K562 (cell line): ENCODE measurements around the gene TM7SF2. TPM values are rescaled to one million over a fixed set of nuclear protein-coding genes. Genes with fewer than 3 reads are reported as not detected.

Experiments used
- ATF7 ChIP-seq: fragments of 450-650 bp; IDR thresholded peaks from 2 replicates; pipeline ENCODE4 v1.7.1; 2014; ENCODE audit warnings: mild to moderate bottlenecking, moderate library complexity
- CBX5 ChIP-seq: IDR thresholded peaks from 2 replicates; pipeline ENCODE4 v1.6.1; 2014; ENCODE audit warnings: low read depth, borderline replicate concordance
- DACH1 ChIP-seq: fragments of 450-650 bp; IDR thresholded peaks from 2 replicates; pipeline ENCODE4 v1.6.1; 2018; ENCODE audit not compliant: partially characterized antibody
- DIDO1 ChIP-seq: fragments of 450-650 bp; IDR thresholded peaks from 2 replicates; pipeline ENCODE4 v1.6.1; 2016; ENCODE audit warnings: low read depth, missing biosample characterization, missing genetic modification characterization
- EGR1 ChIP-seq: fragments of 450-650 bp; conservative IDR thresholded peaks from 2 replicates; pipeline ENCODE4 v1.6.1; 2017; ENCODE audit warnings: mild to moderate bottlenecking
- EHMT2 ChIP-seq: fragments of 450-650 bp; IDR thresholded peaks from 2 replicates; pipeline ENCODE4 v1.6.1; 2018; ENCODE audit warnings: antibody characterized with exemption
- FIP1L1 ChIP-seq: fragments of 200-400 bp; formaldehyde crosslinking; IDR thresholded peaks from 2 replicates; pipeline ENCODE4 v1.6.1; 2018; ENCODE audit warnings: mild to moderate bottlenecking, low read depth, low read length; ENCODE audit not compliant: poor library complexity, severe bottlenecking
- KAT2B ChIP-seq: IDR thresholded peaks from one replicate; pipeline ENCODE4 v1.6.1; 2012; ENCODE audit warnings: low read depth, mild to moderate bottlenecking, control low read depth, inconsistent platforms, low read length, moderate library complexity
- KDM5B ChIP-seq: fragments of 200-600 bp; sonication (generic); IDR thresholded peaks from 2 replicates; pipeline ENCODE4 v1.6.1; 2012; ENCODE audit warnings: low read depth, mild to moderate bottlenecking, moderate library complexity, low read length, control low read depth, inconsistent platforms; ENCODE audit not compliant: insufficient replicate concordance
- KLF6 ChIP-seq: fragments of 250-450 bp; sonication (Bioruptor Pico); IDR thresholded peaks from 2 replicates; pipeline ENCODE4 v1.4.0; 2020; ENCODE audit warnings: mild to moderate bottlenecking, moderate library complexity, borderline replicate concordance
- MAFG ChIP-seq: fragments of 450-650 bp; conservative IDR thresholded peaks from 2 replicates; pipeline ENCODE4 v1.6.1; 2016; ENCODE audit warnings: missing genetic modification characterization, missing compliant biosample characterization
- POLR2G ChIP-seq: fragments of 200-400 bp; formaldehyde crosslinking; IDR thresholded peaks from 2 replicates; pipeline ENCODE4 v1.6.1; 2017; ENCODE audit warnings: low read depth, mild to moderate bottlenecking, antibody characterized with exemption, low read length, moderate library complexity
- RBM14 ChIP-seq: fragments of 200-400 bp; formaldehyde crosslinking; IDR thresholded peaks from 2 replicates; pipeline ENCODE4 v1.6.1; 2018; ENCODE audit warnings: low read depth, mild to moderate bottlenecking, low read length, moderate library complexity, borderline replicate concordance; ENCODE audit not compliant: insufficient read depth
- RCOR1 ChIP-seq, 2 experiments: IDR thresholded peaks; 2 replicates each; pipeline ENCODE4 v1.6.1; 2012; ENCODE audit warnings: low read depth in 2 of 2, low read length in 2 of 2, borderline replicate concordance in 1 of 2, improper control_type of control experiment in 1 of 2
- SMARCA5 ChIP-seq: fragments of 450-650 bp; IDR thresholded peaks from 2 replicates; pipeline ENCODE4 v1.6.1; 2016
- SOX6 ChIP-seq: fragments of 450-650 bp; IDR thresholded peaks from 2 replicates; pipeline ENCODE4 v1.6.1; 2014; ENCODE audit warnings: mild to moderate bottlenecking
- ZBTB17 ChIP-seq: fragments of 450-650 bp; formaldehyde crosslinking; IDR thresholded peaks from 2 replicates; pipeline ENCODE4 v1.4.0; 2020; ENCODE audit warnings: mild to moderate bottlenecking
- ZNF263 ChIP-seq: sonication (generic); formaldehyde crosslinking; IDR thresholded peaks from 2 replicates; pipeline ENCODE4 v1.8.0; 2022; ENCODE audit warnings: mild to moderate bottlenecking, missing genetic modification reagents, borderline replicate concordance
- ZNF655 ChIP-seq: fragments of 250-450 bp; sonication (Bioruptor Pico); IDR thresholded peaks from 2 replicates; pipeline ENCODE4 v1.5.0; 2021
- polyA plus RNA-seq, 8 experiments: library from polyadenylated mRNA; depleted of rRNA in 4 of 8; stranded (reverse) in 5 of 8; unstranded in 3 of 8; fragments of >200 nt; fragmentation: Nextera tagmentation in 2 of 8; fragmentation: Illumina TruSeq in 1 of 8; extraction: Ambion mirVana in 2 of 8; extraction: Trizol in 1 of 8; gene quantifications; 2 replicates each; pipeline versions ENCODE4 v1.2.1 to v1.2.3, GENCODE V29; 2011 to 2014; ENCODE audit warnings: inconsistent platforms in 1 of 8, missing spikeins in 1 of 8
- total RNA-seq, 7 experiments: library from RNA; depleted of rRNA in 6 of 7; stranded (reverse); fragments of >200 nt in 6 of 7; fragmentation: Illumina TruSeq in 2 of 7; extraction: Trizol in 2 of 7; gene quantifications; 2 replicates each; pipeline versions ENCODE4 v1.2.1 to v1.2.3, GENCODE V29; 2011 to 2021; ENCODE audit warnings: low replicate concordance in 1 of 7
- TF ChIP-seq, protein P1 (sequence below): sonication (generic); formaldehyde crosslinking; IDR thresholded peaks from 2 replicates; pipeline ENCODE4 v1.8.1; 2023; ENCODE audit warnings: mild to moderate bottlenecking, missing genetic modification reagents
- TF ChIP-seq, protein P2 (sequence below): fragments of 250-450 bp; sonication (Bioruptor Pico); IDR thresholded peaks from 2 replicates; pipeline ENCODE4 v1.4.0; 2020; ENCODE audit warnings: mild to moderate bottlenecking
- TF ChIP-seq, protein P3 (sequence below): fragments of 250-450 bp; sonication (Bioruptor Pico); IDR thresholded peaks from 2 replicates; pipeline ENCODE4 v1.9.0; 2021; ENCODE audit warnings: mild to moderate bottlenecking

The TM7SF2 gene
- total and polyA plus RNA-seq, 9 of the 15 experiments (the other 6 are each of a cell fraction or from before 2014, with no cell fraction given), result 1.2 to 22.0 (median 14.3) TPM

GRCh38 chr11:65083834-65084597, 27.7 kb upstream of the TM7SF2 start, which contains the start of the genes CDCA5 and ZFPL1 (continued):
- TF ChIP-seq EGR1, result peak; percentile 66
- TF ChIP-seq ZNF263, result peak; percentile 54; the same call in 1 of the 2 replicates
- TF ChIP-seq, protein P1, sequence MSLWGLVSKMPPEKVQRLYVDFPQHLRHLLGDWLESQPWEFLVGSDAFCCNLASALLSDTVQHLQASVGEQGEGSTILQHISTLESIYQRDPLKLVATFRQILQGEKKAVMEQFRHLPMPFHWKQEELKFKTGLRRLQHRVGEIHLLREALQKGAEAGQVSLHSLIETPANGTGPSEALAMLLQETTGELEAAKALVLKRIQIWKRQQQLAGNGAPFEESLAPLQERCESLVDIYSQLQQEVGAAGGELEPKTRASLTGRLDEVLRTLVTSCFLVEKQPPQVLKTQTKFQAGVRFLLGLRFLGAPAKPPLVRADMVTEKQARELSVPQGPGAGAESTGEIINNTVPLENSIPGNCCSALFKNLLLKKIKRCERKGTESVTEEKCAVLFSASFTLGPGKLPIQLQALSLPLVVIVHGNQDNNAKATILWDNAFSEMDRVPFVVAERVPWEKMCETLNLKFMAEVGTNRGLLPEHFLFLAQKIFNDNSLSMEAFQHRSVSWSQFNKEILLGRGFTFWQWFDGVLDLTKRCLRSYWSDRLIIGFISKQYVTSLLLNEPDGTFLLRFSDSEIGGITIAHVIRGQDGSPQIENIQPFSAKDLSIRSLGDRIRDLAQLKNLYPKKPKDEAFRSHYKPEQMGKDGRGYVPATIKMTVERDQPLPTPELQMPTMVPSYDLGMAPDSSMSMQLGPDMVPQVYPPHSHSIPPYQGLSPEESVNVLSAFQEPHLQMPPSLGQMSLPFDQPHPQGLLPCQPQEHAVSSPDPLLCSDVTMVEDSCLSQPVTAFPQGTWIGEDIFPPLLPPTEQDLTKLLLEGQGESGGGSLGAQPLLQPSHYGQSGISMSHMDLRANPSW, result peak; percentile 76
- TF ChIP-seq KDM5B, result peak; percentile 75
- no peak for TF ChIP-seq SMARCA5
- no peak for TF ChIP-seq DACH1
- no peak for TF ChIP-seq MAFG (tag)
- TF ChIP-seq, protein P2, sequence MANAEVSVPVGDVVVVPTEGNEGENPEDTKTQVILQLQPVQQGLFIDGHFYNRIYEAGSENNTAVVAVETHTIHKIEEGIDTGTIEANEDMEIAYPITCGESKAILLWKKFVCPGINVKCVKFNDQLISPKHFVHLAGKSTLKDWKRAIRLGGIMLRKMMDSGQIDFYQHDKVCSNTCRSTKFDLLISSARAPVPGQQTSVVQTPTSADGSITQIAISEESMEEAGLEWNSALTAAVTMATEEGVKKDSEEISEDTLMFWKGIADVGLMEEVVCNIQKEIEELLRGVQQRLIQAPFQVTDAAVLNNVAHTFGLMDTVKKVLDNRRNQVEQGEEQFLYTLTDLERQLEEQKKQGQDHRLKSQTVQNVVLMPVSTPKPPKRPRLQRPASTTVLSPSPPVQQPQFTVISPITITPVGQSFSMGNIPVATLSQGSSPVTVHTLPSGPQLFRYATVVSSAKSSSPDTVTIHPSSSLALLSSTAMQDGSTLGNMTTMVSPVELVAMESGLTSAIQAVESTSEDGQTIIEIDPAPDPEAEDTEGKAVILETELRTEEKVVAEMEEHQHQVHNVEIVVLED (CRISPR knock-in tag), result peak; percentile 85
- TF ChIP-seq EHMT2, result no peak
- peak in 1 of 2 experiments; percentile 28; a peak in 1 of 4 replicates for TF ChIP-seq RCOR1 (IDR thresholded peaks at IDR 0.05; ENCODE audit: borderline replicate concordance in 1 of 2, low read depth in 2 of 2, low read length in 2 of 2)
- TF ChIP-seq RBM14, result peak; percentile 75; the same call in 1 of the 2 replicates
- peak; percentile 96 for TF ChIP-seq POLR2G
- TF ChIP-seq KLF6 (CRISPR knock-in tag), result 0 out of 2 replicates have a peak, but pooled peaks have one; percentile 51
- TF ChIP-seq DIDO1 (tag), result peak; percentile 87
- no peak for TF ChIP-seq KAT2B
- TF ChIP-seq ZNF655 (CRISPR knock-in tag), result no peak
- TF ChIP-seq FIP1L1, result peak; percentile 90
- TF ChIP-seq, protein P3, sequence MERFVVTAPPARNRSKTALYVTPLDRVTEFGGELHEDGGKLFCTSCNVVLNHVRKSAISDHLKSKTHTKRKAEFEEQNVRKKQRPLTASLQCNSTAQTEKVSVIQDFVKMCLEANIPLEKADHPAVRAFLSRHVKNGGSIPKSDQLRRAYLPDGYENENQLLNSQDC (CRISPR knock-in tag), result no peak
- peak; percentile 77 for TF ChIP-seq ZBTB17
- TF ChIP-seq SOX6, result no peak; the same call in 1 of the 2 replicates
- TF ChIP-seq ATF7, result peak; percentile 95
- TF ChIP-seq CBX5, result no peak
